Nucleus accumbens (tissue), 56 donors: ENCODE measurements around the gene GINS1.
A peak's percentile ranks its signal among the peaks of the same experiment; 100 is the strongest.

Experiments used
- DNase-seq, 56 donors: peaks; one replicate each; lab custom pipeline; 2025; lab: John Stamatoyannopoulos, UW

Gene GINS1

DNA sequence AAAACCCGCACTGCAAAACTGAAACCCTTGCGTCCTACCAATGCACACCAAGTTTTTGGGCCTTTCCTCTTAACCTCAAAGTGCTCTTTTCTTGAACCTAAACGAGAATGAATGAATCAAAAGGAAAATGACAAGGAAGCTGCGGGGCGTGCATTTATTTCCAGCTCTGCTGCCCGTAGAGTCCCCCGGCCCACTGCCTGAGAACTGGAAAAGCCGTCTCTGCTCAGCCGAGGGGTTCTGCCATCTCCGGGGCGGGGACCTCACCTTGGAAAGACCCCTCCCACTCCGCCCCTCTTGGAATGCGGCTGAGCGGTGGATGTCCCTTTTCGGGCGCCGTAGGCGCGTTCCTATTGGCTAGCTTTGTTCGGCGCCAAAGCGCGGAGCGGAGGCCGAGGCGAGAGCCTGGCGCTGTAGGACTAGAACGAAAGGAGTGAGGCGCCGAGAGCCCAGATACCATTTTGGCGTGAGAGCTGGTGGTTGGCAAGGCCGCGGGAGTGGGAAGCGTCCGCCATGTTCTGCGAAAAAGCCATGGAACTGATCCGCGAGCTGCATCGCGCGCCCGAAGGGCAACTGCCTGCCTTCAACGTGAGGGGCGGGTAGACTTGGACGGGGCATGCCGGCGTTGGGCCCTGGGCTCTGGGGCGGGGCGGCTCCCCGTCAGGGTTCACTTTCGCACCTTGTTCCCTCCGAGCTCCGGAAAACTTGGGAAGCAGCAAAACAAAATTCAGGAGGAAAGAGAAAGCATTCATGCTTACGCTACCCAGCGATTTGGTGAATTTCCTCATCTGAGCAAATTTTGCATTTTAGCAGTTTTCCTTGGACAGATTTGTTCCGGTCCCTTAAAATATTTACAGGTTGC, at the start of gene GINS1:
GINS1 (plus strand) TSS at position 363 of the 859 bp plus-strand sequence; CDS start at position 511, 148 bp downstream.
- DNase-seq: peak in 55 of 56 donors; percentile 20 to 91 (median 73)

- DNase-seq: no peak
These were observed 46.7 kb upstream of the GINS1 start for GRCh38 chr20:25360631-25361286.

GRCh38 chr20:25361287-25361683, 46.2 kb upstream of the GINS1 start:
- DNase-seq: no peak

- no peak for DNase-seq
These were observed 43.2 kb upstream of the GINS1 start for GRCh38 chr20:25364180-25364788.

GRCh38 chr20:25364879-25365699, 42.4 kb upstream of the GINS1 start:
- no peak for DNase-seq

- no peak for DNase-seq
These were observed 38.9 kb upstream of the GINS1 start for GRCh38 chr20:25368526-25368925.

- no peak for DNase-seq
These were observed 38.5 kb upstream of the GINS1 start for GRCh38 chr20:25368976-25369375.

DNA sequence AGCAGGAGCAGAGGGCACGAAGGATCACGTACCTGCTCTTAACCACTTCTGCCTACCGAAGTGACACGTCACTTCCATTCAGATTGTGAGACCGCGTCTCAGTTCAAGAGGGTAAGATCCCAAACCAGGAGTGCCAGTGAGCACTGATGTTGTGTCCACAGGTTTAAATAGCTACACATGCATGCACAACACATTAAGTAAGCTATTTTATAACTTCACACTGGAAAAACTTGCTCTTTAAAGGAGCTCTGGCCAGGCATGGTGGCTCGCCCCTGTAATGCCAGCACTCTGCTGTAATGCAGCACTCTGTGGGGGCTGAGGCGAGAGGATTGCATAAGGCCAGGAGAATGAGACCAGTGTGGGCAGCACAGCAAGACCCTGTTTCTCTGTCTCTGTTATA, 37.9 kb upstream of the GINS1 start:
- no peak for DNase-seq

GRCh38 chr20:25369971-25370370, 37.5 kb upstream of the GINS1 start:
- DNase-seq: no peak

GRCh38 chr20:25372584-25373336, 34.7 kb upstream of the GINS1 start:
- DNase-seq: no peak

GRCh38 chr20:25374842-25375241, 32.6 kb upstream of the GINS1 start:
- DNase-seq: no peak

DNA sequence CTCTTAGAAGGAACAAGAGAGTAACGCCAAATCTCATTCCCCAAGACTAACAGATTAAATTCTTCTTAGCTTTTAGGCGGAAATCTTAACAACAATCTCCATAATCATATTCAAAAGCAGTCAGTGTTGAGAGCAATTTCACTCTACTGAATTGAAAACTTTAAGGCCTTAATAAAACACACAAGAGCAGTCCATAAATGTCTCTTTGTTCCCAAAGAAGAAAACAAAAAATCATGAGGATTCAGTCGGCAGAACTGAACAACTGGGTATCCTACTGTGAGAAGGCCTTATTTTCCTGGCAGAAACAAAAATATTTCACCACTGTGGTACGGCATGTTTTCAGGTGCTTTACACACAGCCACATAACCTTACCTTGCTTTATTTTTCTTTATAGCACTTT, 31.2 kb upstream of the GINS1 start:
- no peak for DNase-seq

GRCh38 chr20:25376886-25377285, 30.6 kb upstream of the GINS1 start:
- no peak for DNase-seq

DNA sequence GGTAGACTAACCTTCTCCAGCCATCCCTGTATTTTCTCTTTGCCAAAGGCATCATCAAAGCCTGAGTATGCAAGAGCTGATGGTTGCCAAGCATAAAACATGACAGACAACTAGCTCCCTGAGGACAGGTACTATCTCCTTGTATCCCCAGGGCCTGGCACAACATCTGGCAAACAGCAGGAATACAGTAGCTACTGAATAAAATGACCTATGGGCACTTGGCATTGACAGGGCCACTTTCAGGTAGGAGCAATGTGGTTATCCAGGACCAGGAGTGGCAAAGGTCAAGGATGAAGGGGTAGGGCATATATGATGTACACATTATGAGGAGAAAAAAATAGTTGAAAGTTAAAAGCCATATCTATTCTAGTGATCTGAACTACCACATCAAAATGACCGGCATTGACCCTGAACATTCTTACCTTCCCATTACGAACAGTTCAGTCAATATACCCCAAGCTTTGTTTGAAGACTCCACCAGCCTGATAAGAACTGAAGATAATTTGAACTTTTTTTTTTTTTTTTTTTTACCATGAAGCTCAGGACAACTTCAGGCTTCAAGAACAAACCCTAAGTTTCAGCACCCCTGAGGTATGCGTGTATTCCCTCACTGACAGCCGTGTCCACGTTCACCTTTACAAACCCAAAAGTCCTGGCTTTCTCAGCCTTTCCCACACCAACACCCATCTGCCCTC, 29.1 kb upstream of the GINS1 start:
- DNase-seq: no peak

GRCh38 chr20:25378884-25379733, 28.4 kb upstream of the GINS1 start:
- no peak for DNase-seq

GRCh38 chr20:25380945-25381614, 26.4 kb upstream of the GINS1 start:
- DNase-seq: no peak

- peak in 1 of 56 donors; percentile 47 for DNase-seq
These were observed 24.6 kb upstream of the GINS1 start for GRCh38 chr20:25382704-25383370.
